Activated T-cell treated with anti-CD3 and anti-CD28 coated beads, Interleukin-2, amount 50 U/mL, for 4 hours (primary cell): ENCODE measurements around the gene TPPP. TPM values are rescaled to one million over a fixed set of nuclear protein-coding genes. Genes with fewer than 3 reads are reported as not detected.

Experiments
- ATAC-seq, 2 donors: fragments of 200-7000 bp; cut with Tn5 transposase; one replicate each; pipeline ENCODE4 v1.10.0; 2021
- DNase-seq: peaks from one replicate; pipeline ENCODE4 v3.0.0-alpha.2; 2020
- H3K27me3 Mint-ChIP-seq: one replicate; pipeline ENCODE4 v1.8.0; 2021; ENCODE audit warnings: low read depth, mixed read lengths
- H3K36me3 Mint-ChIP-seq: one replicate; pipeline ENCODE4 v1.8.0; 2022; ENCODE audit warnings: mixed read lengths; ENCODE audit not compliant: insufficient read depth
- H3K4me1 Mint-ChIP-seq: one replicate; pipeline ENCODE4 v1.8.0; 2021; ENCODE audit warnings: low read depth, mixed read lengths
- H3K4me3 Mint-ChIP-seq: one replicate; pipeline ENCODE4 v1.8.0; 2021; ENCODE audit warnings: mild to moderate bottlenecking, moderate library complexity, mixed read lengths
- H3K9me3 Mint-ChIP-seq: one replicate; pipeline ENCODE4 v1.8.0; 2021; ENCODE audit warnings: mixed read lengths
- total RNA-seq, 3 donors: library from RNA; stranded (reverse); gene quantifications; one replicate each; pipeline ENCODE4 v1.2.1, GENCODE V29; 2021

The TPPP gene
- total RNA-seq, 3 donors from 2014 or later: 0.08 to 0.19 (median 0.08) TPM

DNA sequence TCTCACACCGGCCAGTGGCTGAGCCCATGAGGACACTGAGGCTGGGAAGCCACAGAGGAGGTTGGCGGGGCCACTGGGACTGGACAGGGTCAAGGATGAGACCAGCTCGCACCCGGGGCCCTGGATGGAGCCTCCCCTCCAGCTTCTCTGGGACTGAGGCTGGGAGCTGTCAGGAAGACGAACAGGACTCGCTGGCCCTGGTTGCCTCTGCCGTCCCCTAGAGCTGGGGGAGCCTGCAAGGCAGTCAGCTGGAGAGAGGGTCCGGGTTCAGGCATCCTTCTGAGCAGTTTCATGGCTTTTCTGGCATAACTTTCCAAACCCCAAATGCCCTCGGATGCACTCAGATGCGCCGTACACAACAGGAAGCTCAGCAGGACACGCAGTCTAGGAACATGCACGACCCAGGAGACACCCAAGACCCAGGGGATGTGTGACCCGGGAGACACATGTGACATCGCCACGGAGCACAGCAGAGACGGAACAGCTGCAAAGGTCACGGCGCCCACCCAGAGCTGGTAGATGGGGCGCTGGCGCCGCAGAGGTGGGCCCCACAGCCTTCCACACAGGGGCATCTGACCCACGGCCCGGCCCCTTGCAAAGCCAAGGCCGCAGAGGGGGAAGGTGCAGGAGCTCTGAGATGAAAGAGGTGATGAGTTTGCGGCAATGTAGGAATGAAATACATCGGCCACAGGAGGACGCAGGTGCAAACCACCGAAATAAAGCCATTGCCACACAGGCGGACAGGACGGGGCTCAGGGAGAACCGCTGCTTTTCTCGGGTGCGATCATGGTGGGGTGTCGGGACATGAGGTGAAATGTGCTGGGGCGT lies 17.1 kb downstream of the TPPP start:
- peak; percentile 3 for DNase-seq

DNA sequence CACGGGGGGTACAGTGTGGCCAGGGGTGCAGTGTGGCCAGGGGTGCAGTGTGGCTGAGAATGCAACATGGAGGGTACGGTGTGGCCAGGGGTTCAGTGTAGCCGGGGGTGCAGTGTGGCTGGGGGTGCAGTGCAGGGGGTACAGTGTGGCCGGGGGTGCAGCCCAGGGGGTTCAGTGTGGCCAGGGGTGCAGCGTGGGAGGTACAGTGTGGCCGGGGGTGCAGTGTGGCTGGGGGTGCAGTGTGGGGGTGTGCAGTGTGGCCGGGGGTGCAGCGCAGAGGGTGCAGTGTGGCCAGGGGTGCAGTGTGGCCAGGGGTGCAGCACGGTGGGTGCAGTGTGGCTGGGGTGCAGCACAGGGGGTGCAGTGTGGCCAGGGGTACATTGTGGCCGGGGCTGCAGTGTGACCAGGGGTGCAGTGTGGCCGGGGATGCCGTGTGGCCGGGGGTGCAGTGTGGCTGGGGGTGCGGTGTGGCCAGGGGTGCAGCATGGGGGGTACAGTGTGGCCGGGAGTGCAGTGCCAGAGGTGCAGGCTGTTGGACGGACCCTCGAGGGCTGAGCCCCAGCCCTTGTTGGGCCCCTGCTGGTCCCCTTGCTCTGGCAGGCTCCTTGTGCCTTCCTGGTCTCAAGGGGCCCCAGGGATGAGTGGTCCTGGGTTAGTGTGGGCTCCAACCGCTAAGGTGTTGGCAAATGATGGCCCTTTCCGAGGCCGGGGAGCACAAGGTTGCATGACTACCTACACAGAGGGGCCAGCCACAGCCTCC lies 17.9 kb downstream of the TPPP start:
- ATAC-seq (no peak), DNase-seq (peak; percentile 2)
- Mint-ChIP-seq H3K27me3 (peaks cover 3% of the 10 kb centered on the region), H3K4me3 (no peak overlapping the region), H3K4me1 (peaks cover 13% of the 10 kb centered on the region), H3K36me3 (no peaks in the 10 kb centered on the region), H3K9me3 (no peaks in the 10 kb centered on the region)

More for the DNA sequence above, 17.1 kb downstream of the TPPP start:
- Mint-ChIP-seq H3K9me3 (no peaks in the 10 kb centered on the region), H3K4me3 (no peak overlapping the region), H3K36me3 (no peaks in the 10 kb centered on the region), H3K27me3 (peaks cover 3% of the 10 kb centered on the region), H3K4me1 (peaks cover 13% of the 10 kb centered on the region)
- no peak for ATAC-seq

DNA sequence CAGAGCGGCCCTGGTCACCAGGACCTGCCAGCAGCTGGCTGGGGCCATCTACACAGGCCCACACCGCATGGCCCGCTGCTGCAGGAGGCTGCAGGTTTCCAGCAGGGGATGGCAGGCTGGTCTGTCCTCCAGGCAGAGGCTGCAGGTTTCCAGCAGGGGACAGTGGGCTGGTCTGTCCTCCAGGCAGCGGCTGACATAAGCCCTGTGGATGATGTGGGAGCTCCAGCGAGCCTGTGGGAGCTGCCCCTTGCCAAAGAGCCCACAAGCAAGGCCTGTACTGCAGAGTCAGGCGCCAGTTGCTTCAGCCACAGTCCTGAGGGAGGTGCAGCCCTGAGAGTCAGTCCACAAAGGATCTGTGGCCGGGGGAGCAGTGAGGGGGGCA lies 18.5 kb downstream of the TPPP start:
- no peak overlapping the region for H3K4me3 Mint-ChIP-seq
- H3K9me3 Mint-ChIP-seq: no peaks in the 10 kb centered on the region
- peaks cover 13% of the 10 kb centered on the region for H3K4me1 Mint-ChIP-seq
- no peaks in the 10 kb centered on the region for H3K36me3 Mint-ChIP-seq
- peaks cover 3% of the 10 kb centered on the region for H3K27me3 Mint-ChIP-seq
- DNase-seq (no peak), ATAC-seq (no peak)

DNA sequence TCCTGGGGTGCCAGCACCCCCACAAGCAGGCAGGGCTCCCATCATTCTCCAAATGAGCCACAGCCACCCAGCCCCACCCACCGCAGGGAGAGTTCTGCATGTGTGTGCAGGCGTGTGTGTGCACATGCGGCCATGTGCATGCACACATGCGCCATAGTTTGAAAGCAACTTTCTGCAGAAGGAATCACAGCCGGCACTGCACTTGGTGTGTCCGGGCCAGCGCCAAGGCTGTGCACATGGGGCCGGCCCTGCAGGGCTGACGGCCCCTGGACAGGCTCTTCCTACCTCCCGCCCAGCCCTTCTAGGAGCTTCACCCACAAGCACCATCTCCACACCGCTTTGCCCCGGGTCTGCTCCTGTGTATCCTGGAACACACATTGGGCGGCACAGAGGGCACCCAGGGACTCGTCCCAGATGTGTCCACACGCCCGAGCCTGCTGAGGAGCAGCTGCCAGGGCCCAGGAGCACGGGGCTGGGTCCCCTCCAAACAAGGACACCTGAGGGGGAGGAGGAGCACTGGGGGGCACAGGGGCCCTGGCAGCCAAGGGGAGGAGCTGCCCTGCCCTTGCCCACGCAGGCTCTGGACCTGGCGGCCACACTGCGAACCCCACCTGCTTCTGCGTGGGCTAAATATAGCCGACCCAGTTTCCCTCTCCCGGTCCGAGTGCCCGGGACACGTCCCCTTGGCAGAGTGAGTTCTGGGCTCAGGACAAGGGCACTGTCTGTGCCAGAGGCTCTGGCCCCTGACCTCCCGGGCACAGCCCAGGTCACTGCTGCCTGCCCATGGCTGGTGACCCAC lies 19.1 kb downstream of the TPPP start:
- H3K9me3 Mint-ChIP-seq: no peaks in the 10 kb centered on the region
- DNase-seq (no peak), ATAC-seq (no peak)
- peaks cover 3% of the 10 kb centered on the region for H3K27me3 Mint-ChIP-seq
- H3K36me3 Mint-ChIP-seq: no peaks in the 10 kb centered on the region
- H3K4me1 Mint-ChIP-seq: peaks cover 13% of the 10 kb centered on the region
- no peak overlapping the region for H3K4me3 Mint-ChIP-seq

DNA sequence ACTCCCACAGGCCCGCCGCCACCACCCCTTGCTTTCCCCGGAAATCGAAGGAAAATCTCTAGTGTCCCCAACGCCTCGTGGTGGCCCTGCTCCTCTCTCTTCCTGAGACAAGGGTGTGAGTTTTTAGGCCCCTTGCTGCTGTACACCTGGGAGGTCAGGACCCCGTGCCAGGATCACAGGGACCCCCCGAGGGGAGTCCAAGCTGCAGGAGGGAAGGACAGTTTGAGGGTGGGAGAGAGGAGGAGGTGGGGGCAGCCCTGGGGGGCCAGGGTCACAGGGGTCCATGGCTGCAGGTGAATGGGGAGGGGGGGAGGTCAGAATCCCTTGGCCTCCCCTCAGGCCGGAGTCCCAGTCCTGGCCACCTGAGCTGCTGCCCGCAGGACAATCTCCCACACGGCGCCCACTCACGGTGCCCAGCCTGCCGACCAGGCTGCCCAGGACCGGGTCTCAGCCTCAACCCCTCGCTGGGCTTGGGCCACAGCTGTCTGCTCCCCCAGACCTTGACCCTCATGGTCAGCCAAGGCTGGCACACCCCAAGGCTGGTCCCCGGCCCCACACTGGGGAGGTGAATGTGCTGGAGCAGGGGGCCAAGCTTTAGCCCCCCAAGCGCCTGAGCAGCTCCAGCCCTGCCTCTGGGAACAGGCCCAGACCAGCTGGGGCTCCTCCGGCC lies 19.9 kb downstream of the TPPP start:
- H3K4me1 Mint-ChIP-seq: peaks cover 13% of the 10 kb centered on the region
- ATAC-seq: no peak
- no peaks in the 10 kb centered on the region for H3K36me3 Mint-ChIP-seq
- peaks cover 3% of the 10 kb centered on the region for H3K27me3 Mint-ChIP-seq
- no peaks in the 10 kb centered on the region for H3K9me3 Mint-ChIP-seq
- H3K4me3 Mint-ChIP-seq: peak overlapping the region; percentile 51
- DNase-seq: no peak

DNA sequence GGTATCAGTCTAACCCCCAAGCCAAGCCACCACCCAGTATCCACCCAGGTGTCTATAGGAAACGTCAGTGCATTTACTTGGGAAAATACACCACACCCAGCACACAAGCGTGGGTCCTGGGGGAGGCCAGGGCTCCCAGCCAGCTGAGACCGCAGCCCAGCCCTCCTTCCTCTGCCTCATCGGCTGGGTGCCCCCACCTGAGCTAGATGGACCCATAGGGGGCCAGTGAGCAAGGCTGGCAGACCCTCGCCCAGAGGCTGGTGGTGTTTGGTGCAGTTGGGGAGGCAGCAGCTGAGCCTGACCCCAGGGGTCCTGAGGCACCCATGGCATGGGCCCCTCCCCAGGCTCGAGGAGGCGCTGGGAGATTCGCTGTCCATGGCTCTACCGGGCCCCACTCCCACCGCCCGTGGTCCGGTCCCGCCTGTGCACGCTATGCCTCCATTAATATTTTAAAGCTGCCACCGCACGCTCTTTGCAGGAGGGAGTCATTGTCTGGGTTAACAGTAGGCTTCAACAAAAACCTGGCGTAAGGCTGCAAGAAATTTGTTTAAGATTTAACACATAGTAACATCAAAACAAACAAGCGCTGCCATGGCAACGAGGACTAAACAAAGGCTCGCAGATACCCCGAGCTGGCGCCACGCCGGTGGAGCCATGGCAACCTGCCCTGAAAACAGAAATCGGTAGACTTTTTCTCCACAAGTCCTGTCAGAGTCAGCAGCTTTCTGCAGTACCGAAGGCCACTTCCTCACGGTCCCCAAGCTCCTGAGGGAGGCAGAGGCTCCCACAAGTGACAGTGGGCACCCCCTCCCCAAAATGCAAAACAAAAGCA lies 20.6 kb downstream of the TPPP start:
- H3K4me1 Mint-ChIP-seq: peaks cover 13% of the 10 kb centered on the region
- DNase-seq (peak; percentile 49), ATAC-seq (peak; percentile 24 to 27)
- H3K27me3 Mint-ChIP-seq: peaks cover 3% of the 10 kb centered on the region
- peaks cover under 1% of the 10 kb centered on the region for H3K36me3 Mint-ChIP-seq
- no peaks in the 10 kb centered on the region for H3K9me3 Mint-ChIP-seq
- H3K4me3 Mint-ChIP-seq: peak overlapping the region; percentile 51

DNA sequence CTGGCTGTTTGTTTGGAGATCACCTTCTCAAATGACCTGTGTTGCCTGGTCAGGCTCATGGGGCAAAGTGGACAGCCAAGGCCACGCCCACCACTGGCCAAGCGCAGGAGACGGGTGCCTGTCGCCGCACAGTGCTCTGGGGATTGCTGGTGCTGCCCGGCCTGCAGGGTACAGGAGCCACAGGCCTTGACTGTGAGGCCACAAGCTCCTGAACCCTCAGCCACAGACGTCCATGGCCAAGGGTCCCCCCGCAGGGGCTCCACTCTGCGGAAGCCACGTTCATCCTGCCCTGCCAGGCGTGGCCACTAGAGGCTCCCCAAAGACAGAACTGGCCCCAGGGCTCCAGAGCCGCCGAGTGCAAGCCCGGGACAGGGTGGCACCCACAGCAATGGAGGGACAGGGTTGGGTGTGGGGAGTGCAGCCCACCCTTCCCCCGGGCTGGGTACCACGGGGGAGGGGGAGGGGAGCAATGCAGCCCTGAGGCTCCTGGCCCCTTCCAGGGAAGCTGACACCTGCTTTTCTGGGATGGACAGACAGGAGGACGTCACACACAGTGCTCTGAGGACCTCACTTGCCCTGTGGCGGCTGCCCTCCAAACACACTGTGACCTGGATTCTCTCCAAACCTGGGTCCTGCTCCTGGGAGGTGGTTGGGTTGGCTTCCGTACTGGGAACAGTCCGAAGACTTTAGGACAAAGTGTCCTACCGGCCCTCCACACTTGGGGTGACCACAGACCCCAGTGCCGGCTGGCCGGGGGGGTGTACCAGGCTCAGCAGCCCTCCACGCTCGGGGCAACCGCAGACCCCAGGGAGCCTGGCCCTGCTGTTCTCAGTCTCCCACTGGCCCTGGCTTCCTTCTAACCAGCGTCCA lies 21.5 kb downstream of the TPPP start:
- peaks cover 3% of the 10 kb centered on the region for H3K27me3 Mint-ChIP-seq
- H3K4me3 Mint-ChIP-seq: no peak overlapping the region
- peaks cover 13% of the 10 kb centered on the region for H3K4me1 Mint-ChIP-seq
- DNase-seq (peak; percentile 62), ATAC-seq (peak; percentile 81 to 82)
- H3K36me3 Mint-ChIP-seq: peaks cover 6% of the 10 kb centered on the region
- H3K9me3 Mint-ChIP-seq: no peaks in the 10 kb centered on the region

DNA sequence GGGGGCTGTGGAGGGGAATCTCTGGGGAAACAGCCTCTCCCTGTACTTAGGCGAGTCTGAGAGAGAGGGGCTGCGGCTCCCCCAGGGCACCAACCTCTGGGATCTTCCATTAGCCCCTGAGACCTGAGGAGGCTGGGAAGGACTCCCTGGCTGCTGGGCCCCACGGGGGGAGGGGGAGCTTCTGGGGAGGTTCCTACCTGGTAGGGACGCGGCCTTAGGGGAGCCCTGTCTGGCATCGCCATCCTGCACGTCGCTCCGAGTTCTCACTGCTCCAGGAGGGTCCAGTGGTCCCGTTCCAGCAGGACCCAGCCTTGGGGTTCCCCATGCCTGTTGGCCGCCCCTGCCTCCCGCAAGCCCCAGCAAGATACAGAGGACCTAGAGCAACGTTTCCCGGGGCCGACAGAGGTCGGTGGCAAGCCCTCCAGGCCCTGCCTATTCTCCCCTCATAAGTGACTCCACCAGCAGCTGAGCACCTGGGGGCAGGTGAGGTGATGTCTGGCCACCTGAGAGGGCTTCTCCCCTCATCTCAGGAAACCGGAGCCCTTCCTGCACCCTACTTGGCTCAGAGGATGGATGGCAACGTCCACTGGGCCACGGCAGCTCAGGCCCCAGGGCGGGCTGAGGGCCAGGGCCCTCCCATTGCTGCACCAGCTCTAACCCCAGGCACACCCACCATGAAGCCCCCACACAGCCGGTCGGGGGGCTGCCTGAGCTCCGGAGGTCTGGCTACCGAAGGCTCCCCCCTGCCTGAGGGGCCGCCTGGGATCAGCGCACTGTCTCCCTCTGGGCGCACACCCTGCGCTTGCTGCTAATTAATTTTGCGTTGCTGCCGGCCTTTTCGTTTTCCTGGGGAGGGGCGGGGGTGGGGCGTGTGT lies 22.5 kb downstream of the TPPP start:
- Mint-ChIP-seq H3K36me3 (peaks cover 8% of the 10 kb centered on the region), H3K4me3 (no peak overlapping the region), H3K9me3 (no peaks in the 10 kb centered on the region), H3K4me1 (peaks cover 13% of the 10 kb centered on the region), H3K27me3 (peaks cover 3% of the 10 kb centered on the region)
- no peak for DNase-seq
- no peak for ATAC-seq

DNA sequence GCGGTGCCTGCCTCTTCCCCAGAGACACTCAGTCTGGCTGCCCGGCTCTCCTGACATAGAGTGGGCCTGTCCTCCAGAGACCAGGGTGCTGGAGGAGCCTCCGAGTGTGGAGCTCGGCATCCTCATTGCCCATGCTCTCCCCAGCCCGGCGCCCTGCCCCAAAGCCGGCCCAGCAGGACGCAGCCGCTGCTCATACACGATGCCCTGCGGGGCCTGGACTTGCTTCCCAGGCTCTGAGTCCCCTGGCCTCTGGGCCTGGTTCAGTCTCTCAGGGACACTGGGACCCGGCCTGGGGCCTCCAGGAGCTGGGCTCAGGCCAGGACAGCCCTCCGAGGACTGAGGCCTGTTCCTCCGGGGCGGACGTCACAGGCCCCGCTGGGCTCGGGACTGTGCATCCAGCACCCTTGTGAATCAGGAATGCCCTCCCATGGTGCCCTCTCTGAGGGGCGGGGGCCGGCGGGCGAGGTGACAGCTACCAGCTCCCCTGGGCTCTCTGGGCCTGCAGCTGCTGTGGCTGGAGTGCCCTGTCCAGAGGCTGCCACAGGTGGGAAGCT lies 23.2 kb downstream of the TPPP start:
- DNase-seq: no peak
- Mint-ChIP-seq H3K9me3 (no peaks in the 10 kb centered on the region), H3K4me1 (peaks cover 13% of the 10 kb centered on the region), H3K4me3 (no peak overlapping the region), H3K36me3 (peaks cover 8% of the 10 kb centered on the region), H3K27me3 (peaks cover 3% of the 10 kb centered on the region)
- no peak for ATAC-seq

DNA sequence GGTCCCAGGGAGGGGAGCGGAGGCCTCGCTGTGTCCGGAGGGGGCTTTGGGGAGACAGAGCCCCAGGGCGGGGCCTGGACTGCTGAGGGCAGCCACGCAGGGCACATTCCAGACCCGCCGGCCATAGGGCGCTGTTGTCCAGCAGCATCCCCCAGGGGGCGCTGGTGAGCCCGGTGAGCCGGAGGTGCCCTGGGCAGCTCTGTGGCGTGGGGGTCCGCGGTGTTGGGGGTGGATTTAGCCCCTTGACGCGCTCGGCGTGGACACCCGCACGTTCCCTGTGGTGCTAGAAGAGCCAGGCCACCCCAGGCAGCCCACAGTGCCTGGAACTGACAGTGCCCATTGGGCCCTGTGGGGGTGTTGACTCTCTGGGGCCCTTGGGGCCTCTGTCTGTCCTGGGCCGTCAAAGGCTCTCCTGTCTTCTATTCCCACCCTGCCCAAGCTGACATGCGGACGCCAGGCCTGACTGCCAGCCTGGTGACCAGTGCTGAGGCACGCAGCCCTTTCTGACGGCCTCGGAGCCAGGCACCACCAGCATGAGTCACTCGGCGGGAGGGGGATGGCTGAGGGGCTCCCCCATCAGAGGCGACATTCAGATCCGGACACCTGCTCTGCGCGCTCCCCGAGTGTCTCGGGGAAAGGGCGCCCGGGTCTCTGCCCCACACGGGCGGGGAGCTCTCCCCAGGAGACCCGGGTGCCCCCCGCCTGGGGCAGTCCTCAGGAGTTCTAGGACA lies 23.9 kb downstream of the TPPP start:
- peaks cover 8% of the 10 kb centered on the region for H3K36me3 Mint-ChIP-seq
- H3K27me3 Mint-ChIP-seq: peaks cover 3% of the 10 kb centered on the region
- peaks cover 13% of the 10 kb centered on the region for H3K4me1 Mint-ChIP-seq
- H3K4me3 Mint-ChIP-seq: no peak overlapping the region
- no peaks in the 10 kb centered on the region for H3K9me3 Mint-ChIP-seq
- ATAC-seq: peak in 1 of 2 donors; percentile 32
- peak; percentile 51 for DNase-seq

DNA sequence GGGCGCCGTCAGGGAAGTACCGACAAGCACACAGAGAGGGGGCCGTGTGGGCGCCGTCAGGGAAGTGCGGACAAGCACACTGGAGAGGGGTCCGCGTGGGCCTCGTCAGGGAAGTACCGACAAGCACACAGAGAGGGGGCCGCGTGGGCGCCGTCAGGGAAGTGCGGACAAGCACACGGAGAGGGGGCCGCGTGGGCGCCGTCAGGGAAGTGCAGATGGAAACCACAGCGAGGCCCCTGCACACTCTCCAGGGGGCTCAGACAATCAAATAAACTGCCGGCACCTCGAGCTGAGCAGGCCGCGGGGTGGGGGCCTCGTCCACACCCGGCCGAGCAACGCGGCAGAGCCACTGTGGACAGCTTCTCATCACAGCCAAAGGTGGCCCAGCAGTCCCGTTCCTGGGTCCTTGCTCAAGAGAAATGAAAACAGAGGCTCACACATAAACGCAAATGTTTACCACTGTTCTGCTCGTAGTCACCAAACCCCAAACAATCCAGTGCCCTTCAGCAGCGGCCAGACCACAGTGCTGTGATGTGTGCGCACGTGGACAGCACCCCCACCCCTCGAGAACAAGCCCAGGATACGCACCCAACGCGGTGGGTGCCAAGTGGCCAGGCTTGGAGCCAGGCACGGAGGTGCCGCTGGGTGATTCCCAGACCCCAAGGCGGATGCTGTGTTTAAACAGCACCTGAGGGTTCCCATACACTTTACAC lies 24.7 kb downstream of the TPPP start:
- no peak for ATAC-seq
- H3K27me3 Mint-ChIP-seq: peaks cover 3% of the 10 kb centered on the region

More for the DNA sequence above, 24.7 kb downstream of the TPPP start:
- Mint-ChIP-seq H3K36me3 (peaks cover 10% of the 10 kb centered on the region), H3K4me1 (peaks cover 13% of the 10 kb centered on the region), H3K9me3 (no peaks in the 10 kb centered on the region), H3K4me3 (no peak overlapping the region)
- no peak for DNase-seq
